ENCODE data around the gene SBF1. TPM values are rescaled to one million over a fixed set of nuclear protein-coding genes. Genes with fewer than 3 reads are reported as not detected.
A peak's percentile ranks its signal among the peaks of the same experiment; 100 is the strongest.

The SBF1 gene
- total RNA-seq, 2 donors from 2014 or later = 41.1 to 57.1 TPM

DNA sequence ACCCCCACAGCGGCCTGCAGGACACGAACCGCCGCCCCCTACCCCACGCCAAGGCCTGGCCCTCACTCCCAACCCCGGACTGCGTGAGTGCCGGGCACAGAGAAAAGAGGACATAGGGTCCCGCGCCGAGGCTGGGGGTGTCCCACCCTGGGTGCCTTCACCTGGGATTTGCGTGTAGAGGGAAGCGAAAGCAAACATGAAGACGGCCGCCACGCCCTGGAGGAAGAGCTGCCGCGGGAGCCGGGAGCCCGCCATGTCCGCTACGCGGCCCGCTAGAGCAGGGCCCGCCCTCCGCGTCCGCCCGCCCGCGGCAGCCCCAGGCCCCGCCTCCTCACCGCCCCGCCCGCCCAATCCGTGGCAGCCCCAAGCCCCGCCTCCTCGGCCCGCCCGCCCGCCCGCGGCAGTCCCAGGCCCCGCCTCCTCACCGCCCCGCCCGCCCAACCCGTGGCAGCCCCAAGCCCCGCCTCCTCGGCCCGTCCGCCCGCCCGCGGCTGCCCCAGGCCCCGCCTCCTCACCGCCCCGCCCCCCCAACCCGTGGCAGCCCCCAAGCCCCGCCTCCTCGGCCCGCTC is 32.7 kb upstream of the SBF1 start, which contains the start of gene LMF2:
Gene LMF2 (minus strand): TSS at position 282 of the 570 bp plus-strand sequence. CDS start 27 bp downstream, at position 255.
- Histone ChIP-seq H3K36me3 (peaks cover 30% of the 10 kb centered on the region), H3K4me3 (peak within 1 kb of the TSS; percentile 88 to 91), H3K4me1 (peaks cover 0 to 33% of the 10 kb centered on the region in 2 donors), H3K27ac (peak within 1 kb of the TSS; percentile 89 to 91), H3K27me3 (no peaks in the 10 kb centered on the region), H3K9me3 (no peaks in the 10 kb centered on the region)
- peak; percentile 87 for DNase-seq (ENCODE audit: low spot score)
- TF ChIP-seq, protein P1, sequence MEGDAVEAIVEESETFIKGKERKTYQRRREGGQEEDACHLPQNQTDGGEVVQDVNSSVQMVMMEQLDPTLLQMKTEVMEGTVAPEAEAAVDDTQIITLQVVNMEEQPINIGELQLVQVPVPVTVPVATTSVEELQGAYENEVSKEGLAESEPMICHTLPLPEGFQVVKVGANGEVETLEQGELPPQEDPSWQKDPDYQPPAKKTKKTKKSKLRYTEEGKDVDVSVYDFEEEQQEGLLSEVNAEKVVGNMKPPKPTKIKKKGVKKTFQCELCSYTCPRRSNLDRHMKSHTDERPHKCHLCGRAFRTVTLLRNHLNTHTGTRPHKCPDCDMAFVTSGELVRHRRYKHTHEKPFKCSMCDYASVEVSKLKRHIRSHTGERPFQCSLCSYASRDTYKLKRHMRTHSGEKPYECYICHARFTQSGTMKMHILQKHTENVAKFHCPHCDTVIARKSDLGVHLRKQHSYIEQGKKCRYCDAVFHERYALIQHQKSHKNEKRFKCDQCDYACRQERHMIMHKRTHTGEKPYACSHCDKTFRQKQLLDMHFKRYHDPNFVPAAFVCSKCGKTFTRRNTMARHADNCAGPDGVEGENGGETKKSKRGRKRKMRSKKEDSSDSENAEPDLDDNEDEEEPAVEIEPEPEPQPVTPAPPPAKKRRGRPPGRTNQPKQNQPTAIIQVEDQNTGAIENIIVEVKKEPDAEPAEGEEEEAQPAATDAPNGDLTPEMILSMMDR (IDR thresholded peaks at IDR 0.05) = no peak

DNA sequence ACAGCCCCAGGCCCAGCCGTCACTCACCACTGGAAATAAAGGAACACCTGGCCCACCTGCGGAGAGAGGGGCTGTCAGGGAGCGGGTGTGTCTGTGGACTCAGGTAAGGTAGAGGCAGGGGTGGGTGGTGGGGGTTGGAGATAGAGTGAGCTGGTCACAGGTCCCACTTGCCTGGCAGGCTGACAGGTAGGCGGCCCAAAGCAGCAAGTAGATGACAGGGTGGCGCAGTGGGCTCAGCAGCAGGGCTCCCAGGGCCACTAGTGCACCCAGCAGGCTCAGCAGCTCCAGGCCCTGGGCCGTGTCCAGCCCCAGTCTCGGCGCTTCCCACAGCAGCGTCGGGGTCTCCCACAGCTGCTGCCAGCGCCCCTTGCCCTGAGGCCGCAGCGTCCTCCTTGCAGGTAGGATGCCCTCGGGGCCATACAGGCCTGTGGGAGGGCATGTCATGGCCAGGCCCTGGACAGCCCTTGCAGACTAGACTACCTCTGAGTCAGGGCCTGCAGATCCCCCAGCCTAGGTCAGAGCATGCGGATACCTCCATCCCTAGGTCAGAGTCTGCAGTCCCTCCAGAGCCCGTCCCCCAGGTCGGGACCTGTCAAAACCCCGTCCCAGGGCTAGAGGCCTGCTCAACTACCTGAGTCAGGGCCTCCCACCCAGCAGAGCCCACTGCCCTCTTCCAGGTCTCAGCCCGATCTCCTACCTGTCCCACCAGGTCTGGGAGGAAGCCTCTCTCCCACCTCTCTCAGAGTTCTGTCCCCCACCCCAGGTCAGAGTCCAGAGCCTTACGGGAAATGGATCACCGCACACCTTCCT is 32.0 kb upstream of the SBF1 start:
- H3K4me1 ChIP-seq = peaks cover 0 to 33% of the 10 kb centered on the region in 2 donors
- TF ChIP-seq, protein P1 (IDR thresholded peaks at IDR 0.05) = no peak
- peak overlapping the region; percentile 87 to 89 for H3K27ac ChIP-seq
- H3K4me3 ChIP-seq = peak overlapping the region; percentile 85 to 91
- no peak for DNase-seq (ENCODE audit: low spot score)
- H3K27me3 ChIP-seq = no peaks in the 10 kb centered on the region
- H3K9me3 ChIP-seq = no peaks in the 10 kb centered on the region
- H3K36me3 ChIP-seq = peaks cover 32% of the 10 kb centered on the region

DNA sequence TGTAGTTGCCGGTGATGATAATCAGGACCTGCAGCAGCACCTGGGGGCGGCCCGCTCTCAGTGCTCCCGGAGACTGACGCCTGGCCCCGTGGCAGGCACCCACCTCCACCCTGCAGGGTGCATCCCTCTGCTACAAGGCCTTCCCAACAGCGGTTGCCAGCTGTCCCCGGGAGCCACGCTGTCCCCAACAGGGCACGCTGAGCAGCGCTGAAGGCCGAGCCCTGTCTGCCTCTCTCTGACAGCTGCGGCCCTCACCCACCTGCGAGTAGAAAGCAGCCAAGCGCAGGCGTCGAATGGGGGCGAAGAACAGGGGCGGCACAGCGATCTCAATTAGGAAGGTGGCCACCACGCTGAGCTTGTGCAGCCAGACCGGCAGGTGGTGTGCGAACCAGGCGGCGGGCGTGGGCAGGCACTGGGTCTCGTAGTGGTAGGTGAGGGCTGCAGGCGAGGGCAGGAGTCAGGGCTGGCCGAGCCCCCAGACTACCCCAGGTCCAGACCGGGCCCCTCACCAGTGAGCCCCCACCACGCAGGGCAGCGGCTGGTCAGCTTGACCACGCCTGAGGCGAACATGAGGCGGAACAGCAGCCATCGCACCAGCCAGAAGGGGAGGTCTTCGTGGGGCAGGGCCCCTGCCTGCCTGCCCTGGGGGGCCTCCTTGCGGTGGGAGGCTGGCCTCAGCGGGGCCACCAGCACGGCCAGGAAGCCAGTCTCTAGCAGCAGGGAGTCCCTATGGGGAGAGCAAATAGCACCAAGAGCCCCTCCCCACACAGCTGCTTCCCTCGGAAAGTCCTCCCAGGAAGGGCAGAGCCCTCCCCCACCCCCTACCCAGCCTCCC is 31.2 kb upstream of the SBF1 start:
- TF ChIP-seq, protein P1 (IDR thresholded peaks at IDR 0.05) = no peak
- H3K4me1 ChIP-seq = peaks cover 0 to 33% of the 10 kb centered on the region in 2 donors
- H3K9me3 ChIP-seq = no peaks in the 10 kb centered on the region
- no peaks in the 10 kb centered on the region for H3K27me3 ChIP-seq
- H3K4me3 ChIP-seq = peak overlapping the region in 1 of 2 donors; percentile 85
- DNase-seq (ENCODE audit: low spot score) = no peak
- H3K36me3 ChIP-seq = peaks cover 32% of the 10 kb centered on the region
- H3K27ac ChIP-seq = peak overlapping the region in 1 of 2 donors; percentile 87

DNA sequence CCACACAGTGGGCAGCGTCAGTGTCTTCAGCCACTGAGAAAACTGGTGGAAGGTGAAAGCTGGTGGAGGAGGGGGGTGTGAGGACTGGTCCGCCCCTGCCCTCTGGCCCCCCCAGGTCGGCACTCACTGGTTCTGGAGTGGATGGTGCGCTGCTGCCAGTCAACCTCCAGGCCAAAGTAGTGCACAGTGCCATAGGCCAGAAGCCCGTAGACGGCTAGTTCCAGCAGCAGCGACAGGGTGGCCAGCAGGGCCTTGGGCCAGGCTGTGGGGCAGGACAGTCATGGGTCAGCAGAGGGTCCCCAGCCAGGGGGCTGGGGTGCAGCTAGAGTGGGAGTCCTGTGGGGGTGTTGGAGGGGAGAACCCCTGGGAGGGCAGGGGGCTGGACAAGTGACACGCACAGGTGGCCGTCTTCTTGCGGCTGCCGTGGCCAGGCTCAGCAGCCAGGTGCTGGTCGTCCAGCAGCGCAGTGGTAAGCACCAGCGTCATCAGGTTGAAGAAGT is 30.5 kb upstream of the SBF1 start:
- Histone ChIP-seq H3K4me3 (no peak overlapping the region), H3K27ac (no peak overlapping the region), H3K36me3 (peaks cover 32% of the 10 kb centered on the region), H3K9me3 (no peaks in the 10 kb centered on the region), H3K4me1 (peaks cover 0 to 33% of the 10 kb centered on the region in 2 donors), H3K27me3 (no peaks in the 10 kb centered on the region)
- TF ChIP-seq, protein P1 (IDR thresholded peaks at IDR 0.05) = no peak
- no peak for DNase-seq (ENCODE audit: low spot score)

DNA sequence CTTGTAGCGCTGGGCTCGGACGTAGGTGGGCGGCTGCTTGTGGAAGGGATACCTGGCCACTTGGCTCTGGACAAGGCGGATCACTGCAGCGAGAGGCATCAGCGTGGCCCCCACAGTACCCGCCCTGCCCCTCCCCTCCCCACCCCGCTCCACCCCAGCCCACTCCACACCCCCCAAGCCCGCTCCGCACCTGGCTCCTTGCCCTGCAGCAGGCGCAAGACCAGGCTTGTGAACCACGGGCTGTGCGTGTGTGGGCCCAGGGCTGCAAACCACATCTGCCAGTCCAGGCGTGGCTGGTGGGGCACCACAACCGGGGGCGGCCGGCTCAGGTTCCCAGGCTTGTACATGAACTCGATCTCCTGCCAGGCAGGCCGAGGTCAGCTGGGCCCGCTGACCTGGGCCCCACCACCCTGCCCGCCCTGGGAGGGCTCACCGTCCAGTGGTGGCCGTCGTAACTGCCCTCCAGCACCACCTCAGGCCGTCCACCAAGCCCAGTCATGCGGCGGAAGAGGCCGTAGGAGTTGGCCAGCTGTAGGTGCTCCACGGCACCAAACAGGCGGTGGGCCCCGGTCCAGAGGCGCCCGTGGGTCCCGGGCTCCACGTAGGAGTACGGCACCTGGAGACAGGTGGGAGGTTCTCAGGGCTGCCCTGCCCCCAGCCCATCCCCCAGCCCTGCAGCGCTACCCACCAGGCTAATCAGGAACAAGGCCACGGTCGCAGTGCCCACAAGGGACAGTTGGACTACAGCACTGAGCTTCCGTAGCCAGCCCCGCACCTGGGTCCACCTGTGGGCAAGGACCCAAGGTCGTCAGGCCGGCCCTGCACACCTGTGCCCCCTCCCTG is 29.8 kb upstream of the SBF1 start:
- Histone ChIP-seq H3K9me3 (no peaks in the 10 kb centered on the region), H3K27ac (no peak overlapping the region), H3K4me1 (peaks cover 0 to 33% of the 10 kb centered on the region in 2 donors), H3K4me3 (no peak overlapping the region), H3K36me3 (peaks cover 32% of the 10 kb centered on the region), H3K27me3 (no peaks in the 10 kb centered on the region)
- DNase-seq (ENCODE audit: low spot score) = no peak
- TF ChIP-seq, protein P1 (IDR thresholded peaks at IDR 0.05) = no peak
